Epidermal melanocyte (primary cell): ENCODE measurements around the gene MMEL1.
"Not testable (repeated sequence)": the region's sequence is repeated elsewhere in the genome, so short reads cannot be mapped to it uniquely, and the experiment has no call there.

Source experiments
- DNase-seq: peaks from one replicate; pipeline ENCODE4 v3.0.0; 2011; ENCODE audit warnings: low spot score; ENCODE audit not compliant: insufficient read length

Gene MMEL1

DNA sequence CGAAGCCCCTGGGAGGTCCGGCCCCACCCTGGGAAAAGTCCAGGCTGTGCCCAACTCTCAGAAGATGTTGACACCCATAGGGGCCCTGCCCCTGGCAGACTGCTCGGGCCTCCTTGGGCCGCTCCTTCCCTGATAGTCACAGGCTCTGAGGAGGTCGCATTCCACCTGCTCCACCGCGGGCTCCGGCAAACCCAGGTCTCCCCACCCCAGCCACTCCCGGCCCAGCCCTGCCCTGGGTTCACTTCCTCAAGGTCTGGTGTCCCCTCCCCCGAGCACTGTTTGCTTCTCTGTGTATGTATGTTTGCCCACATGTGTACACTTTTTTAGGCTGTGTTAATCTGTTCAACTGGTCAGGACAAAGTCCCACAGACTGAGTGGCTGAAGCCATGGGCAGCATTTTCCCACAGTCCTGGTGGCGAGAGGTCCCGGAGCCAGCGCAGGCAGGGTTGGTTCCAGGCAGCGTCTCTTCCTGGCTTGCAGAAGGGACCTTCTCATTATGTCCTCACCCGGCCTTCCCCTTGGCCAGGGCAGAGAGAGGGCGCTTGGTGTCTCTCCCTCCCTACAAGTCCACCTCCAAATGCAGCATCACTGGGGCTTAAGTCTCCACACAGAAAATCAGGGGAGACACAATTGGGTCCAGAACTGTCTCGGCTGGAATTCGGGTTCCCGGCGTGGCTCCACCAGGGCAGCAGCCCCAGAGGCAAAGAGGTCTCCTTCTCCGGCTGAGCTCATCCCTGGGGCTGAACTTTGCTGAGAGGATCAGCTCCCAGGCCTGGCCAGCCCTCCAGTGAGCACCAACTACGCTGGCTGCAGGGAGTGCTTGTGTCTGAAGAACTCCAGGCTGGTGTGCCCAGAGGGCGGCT is 56.8 kb downstream of the MMEL1 start:
- no peak for DNase-seq

DNA sequence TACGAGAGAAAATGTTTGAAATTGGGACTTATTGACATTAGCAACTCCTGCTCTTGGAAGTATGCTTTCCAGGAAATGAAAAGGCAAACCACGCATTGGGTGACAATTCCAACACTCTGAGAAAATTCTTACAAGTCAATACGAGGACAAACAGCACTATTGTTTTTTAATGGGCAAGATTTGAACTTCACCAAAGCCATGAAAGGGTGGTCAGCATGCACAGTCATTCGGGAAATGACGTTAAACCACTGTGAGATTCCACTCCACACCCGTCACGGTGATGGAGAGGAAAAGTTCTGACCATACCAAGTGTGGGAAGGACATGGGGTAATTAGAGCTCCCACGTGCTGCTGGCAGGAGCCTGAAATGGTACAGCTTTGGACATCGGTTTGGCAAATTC is 58.5 kb downstream of the MMEL1 start:
- no peak for DNase-seq

DNA sequence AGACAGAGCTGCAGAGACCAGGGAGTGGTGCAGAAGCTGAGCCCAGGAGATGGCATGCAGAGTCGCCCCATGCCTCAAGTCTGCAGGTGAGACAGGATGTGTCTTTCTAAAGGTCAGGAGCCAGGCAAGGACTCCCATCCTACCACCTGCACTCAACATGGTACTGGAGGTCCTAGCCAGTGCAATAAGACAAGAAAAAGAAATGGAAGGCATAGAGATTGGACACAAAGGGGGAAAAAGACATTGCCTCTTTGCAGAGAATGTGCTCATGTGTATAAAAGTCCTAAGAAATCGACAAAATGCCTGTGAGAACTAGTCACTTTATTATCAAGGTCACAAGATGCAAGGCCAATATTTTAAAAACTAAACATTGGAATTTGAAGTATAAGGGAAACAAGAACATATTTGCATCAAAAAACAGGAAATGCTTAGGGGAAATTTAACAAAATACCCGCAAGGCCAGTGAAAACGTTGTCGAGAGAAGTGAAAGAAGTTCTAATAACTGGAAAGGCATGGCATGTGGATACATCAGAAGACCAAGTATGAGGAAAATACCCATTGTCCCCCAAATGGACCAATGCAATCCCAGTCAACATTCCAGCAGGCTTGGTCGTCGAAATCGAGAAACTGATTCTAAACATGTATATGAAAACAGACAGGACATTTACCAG is 59.4 kb downstream of the MMEL1 start:
- no peak for DNase-seq

DNA sequence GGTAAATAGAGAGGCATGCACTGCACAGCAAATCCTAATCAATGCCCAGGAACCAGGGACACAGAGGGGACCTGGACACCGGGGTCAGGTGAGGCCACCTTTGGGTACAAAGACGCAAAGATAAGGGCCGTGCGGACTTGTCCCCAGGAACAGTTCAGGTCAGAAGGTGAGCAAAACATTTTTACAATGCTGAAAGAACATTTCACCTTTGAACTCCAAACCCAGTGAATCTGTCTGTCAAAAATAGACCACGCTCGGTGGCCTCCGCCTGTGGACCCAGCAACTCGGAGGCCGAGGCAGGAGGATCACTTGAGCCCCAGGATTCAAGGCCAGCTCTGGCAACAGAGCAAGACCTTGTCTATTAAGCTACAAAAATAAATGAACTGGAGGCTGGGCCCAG is 61.5 kb downstream of the MMEL1 start:
- DNase-seq: no peak

DNA sequence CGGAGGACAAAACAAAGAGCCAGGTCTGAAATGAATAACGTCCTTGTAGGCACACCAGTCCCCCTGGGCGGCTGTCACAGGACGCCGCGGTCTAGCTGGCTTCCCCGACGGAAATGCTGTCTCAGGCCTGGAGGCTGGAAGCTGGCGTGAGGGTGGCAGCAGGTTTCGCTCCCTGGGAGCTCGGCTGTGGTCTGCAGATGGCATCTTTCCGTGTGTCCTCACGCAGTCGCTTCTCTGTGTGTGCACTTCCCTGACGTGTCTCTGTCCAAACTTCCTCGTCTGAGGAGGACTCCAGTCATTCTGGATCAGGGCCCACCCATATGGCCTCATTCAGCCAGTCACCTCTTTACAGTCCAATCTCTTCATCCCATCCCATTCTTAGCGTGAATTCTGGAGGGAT is 62.5 kb downstream of the MMEL1 start:
- DNase-seq: no peak

DNA sequence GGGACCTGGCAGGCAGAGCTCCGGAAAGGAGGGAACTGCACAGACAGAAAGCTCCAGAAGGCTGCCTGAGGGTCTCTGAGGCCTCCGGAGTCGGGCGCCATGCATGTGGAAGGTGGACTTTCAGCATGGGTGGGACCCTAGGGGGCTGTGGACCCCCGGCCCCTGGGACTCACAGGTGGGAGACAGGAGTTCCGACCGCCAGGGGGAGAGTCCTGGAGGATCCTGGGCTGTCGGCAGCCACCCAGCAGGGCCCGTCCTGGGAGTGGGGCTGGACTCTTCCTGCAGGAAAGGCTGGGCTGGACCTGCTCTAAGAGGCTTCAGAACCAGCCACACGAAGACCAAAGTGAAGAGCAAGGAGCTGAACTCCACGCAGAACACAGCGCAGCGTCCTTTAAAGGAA is 63.1 kb downstream of the MMEL1 start:
- DNase-seq: not testable (repeated sequence)

DNA sequence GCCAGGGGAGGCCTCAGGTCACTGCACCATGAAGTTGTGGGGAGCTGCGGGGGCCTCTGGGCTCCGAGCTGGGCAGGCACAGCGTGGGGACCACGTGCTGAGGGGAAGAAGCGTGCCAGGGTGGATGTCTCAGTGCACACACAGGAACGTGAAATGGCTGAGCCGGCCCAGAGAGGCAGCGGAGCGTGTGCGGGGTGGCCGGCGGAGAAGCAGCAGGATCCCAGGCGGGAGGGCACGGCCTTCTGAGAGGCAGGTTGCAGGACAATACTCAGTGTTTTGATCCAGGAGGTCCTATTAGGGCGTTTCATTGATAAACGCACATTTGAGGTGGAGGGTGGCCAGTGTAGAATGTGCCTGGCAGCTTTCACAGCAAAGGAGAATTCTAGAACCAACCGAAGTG is 63.8 kb downstream of the MMEL1 start:
- DNase-seq: no peak

DNA sequence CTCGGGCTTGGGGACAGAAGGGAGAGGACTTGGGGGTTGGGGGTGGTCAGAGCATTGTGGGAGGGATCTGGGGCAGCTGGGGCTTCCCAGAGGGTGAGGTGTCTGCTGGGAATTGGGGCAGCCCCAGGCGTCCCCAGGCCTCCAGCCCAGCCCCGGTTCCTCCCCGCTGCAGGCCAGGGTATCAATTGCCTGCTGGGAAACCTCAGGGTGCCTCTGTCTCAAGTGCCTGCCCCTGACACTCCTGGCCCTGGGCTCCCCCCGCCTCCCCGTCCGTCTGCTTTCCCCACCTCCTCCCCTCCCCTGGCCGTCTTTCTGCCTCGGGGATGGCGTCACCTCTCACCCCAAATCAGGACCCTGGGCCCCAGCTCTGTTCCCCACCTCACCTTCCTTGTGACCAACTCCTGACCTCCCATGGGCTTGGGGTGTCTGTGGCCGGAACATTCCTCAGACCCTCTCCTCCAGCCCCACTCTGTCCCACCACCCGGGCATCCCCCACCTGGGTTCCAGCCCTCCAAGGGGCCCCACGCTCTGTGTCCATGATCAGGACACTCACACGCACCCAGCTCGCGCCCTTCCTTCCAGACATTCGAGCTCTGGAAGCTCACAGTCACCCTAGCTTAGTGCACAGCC is 64.5 kb downstream of the MMEL1 start:
- not testable (repeated sequence) for DNase-seq

DNA sequence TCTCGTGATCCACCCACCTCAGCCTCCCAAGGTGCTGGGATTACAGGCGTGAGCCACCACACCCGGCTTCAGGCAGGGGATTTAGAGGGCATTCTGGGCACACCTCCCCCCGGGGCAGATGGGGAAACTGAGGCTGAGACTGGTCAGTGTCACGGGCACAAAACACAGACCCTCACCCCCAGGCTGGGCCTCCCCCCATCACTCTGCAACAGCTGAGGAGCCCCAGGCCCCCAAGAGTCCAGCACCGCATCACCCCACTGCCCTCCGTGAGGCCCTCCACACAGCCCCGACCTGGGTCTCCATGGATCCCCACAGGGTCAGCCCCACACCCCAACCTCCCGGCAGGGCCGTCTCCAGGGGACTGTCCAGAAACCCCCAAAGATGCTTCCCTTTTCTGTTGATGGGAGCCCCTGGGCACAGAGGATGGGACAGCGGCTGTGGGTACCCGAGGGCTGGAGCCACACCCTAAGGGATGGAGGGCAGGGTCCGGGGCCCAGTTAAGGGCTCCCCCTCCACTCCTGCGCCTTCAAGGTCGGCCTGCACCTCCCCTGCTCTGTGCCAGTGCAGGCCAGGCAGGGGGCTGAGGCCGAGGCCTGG is 65.6 kb downstream of the MMEL1 start:
- no peak for DNase-seq

DNA sequence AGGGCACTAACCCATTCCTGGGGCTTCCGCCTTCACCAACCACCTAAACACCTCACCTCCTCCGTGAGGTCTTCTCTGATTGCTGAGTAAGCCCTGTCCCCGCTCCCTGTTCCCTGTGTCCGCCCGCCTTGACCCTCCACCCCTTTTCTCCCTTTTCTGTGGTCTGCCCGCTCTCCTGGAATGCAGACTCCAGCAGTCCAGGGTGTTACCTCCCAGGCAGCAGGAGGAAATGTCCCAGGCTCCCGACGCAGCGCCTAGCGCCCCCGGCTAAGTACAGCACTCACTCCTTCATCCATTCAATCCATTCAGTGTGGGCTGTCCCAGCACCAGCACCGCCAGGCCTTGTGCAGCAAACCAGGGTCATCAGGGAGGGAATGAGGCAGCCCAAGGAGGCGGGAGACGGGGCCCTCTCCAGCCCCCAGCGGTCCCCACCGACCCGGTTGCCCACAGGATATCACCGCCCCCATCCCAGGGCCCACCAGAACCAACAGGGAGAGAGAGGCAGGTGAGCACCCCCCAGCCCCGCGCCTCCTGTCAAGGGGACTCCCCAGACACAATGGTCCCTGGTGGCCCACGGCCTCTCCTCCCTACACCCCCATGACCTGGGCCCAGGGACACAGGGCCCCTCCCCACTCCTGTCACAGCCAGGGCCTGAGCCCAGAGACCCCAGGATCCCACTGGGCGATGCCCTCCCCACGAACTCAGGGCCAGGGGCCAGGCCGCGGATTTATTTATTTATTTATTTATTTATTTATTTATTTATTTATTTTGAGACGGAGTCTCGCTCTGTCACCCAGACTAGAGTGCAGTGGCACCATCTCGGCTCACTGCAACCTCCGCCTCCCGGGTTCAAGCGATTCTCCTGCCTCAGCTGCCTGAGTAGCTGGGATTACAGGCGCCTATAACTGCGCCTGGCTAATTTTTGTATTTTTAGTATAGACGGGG is 66.4 kb downstream of the MMEL1 start:
- DNase-seq: no peak

DNA sequence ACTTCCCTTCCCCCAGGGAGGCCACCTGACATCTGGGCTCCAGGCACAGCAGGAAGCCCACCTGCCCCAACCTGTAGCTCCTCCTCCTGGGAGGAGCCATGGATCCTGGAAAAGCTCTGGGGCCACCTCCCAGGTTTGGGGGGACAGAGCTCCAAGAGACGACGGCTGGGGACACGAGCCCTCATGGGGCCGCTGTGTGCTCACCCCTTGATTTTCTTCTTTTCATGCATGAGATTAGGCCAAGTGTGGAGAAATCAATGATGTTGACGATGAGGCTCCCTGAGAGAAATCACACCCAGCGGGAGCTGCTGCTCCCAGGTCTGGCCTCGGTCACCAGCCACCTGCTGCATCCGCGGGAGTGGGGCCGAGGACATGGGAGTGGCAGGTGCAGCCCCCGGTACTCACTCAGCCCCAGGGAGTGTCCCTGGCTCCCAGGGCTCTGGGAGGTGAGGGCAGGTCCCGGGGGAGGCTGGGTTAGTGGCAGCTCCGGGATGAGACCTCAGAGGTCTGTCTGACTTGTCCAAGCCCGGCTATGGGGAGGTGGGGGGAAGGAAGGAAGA is 67.9 kb downstream of the MMEL1 start:
- DNase-seq: no peak

DNA sequence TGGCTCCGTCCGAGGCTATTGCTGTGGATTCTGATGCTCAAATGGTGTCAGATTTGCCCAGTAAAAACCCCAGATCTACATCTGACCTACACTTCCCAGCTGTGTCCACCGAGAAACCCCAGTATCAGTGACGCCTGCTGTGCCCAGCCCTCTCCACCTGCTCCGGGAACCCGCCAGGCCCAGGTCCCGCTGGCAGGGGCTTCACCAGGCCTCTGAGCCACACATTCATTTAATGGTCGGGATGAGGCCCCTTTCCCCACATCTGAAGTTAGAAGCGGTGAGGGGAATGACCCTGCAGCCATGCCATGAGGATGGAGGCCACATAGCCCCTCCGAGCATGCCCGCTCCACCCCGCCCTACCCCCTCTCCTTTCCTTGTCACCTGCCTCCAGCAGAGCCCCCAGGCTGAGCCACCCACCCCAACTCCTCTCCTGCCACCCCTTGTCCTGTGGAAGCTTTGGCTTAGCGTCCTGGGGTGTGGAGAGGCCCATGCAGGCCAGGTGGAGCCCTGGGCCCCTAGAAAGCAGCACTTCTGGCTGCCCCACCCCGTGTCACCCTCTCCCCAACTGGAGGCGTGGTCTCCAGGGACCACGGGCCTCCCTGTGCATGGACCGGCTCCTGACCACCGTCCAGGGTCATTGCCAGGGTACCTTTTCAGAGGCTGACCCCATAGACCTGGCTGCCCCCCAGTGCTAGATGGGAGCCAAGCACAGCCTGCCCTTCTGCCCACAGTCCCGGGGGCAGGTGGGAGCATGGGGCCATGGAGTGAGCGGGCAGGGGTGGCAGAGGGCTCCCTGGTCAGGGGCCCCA is 68.6 kb downstream of the MMEL1 start:
- no peak for DNase-seq

DNA sequence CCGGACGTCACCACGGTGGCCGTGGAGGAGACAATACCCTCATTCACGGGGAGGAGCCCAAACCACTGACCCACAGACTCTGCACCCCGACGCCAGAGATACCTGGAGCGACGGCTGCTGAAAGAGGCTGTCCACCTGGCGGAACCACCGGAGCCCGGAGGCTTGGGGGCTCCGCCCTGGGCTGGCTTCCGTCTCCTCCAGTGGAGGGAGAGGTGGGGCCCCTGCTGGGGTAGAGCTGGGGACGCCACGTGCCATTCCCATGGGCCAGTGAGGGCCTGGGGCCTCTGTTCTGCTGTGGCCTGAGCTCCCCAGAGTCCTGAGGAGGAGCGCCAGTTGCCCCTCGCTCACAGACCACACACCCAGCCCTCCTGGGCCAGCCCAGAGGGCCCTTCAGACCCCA is 69.6 kb downstream of the MMEL1 start:
- no peak for DNase-seq

DNA sequence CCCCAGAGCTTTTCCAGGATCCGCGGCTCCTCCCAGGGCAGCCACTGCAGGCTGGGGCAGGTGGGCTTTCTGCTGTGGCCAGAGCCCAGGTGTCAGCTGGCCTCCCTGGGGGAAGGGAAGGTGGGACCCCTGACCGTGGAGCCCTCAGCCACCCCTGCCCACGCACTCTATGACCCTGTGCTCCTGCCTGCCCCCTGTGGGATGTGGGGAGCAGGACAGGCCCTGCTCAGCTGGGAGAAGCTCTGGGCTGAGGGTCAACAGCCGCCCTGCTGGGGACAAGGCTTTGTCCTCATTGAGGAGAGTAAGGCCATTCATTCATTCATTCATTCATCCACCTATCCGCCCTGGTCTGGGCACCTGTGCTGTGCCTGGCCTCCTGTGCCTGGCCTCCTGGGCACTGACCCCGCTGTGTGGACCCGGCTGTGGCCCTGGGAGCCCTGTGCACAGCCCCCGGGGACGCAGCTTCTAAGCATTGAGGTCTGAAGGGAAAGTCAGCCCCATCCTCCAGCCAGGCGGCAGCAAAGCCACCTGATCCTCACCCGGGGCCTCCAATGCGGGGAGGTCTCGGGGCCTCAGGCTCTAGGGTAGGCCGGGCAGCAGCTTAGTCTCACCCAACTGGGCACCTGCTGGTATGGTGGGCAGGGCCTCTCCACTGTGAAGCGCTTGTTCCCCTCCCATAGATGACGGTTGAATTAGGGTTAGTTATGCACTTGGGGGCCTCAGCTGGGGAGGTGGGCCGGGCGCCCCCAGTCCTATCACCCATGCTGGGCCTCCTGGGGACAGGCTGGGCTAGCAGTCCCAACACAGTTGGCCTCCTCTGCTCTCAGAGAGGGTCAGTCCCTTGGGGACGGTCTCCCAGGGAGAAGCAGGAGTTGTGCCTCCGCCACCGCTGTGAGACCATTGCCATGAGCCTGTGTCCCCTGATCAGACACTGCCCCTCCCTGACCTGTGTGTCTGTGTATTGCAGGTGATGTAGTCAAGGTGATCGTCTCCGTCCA is 70.6 kb downstream of the MMEL1 start:
- DNase-seq: no peak

DNA sequence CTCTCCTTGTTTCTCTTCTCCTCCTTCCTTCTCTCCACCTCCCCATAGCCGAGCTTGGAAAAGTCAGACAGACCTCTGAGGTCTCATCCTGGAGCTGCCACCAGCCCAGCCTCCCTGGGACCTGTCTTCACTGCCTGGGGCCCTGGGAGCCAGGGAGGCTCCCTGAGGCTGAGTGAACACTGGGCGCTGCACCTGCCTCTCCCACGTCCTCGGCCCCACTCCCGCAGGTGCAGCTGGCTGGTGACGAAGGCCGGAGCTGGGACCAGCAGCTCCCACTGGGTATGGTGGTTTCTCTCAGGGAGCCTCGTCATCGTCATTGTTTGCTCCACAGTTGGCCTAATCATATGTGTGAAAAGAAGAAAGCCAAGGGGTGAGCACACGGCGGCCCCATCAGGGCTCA is 71.4 kb downstream of the MMEL1 start:
- no peak for DNase-seq

DNA sequence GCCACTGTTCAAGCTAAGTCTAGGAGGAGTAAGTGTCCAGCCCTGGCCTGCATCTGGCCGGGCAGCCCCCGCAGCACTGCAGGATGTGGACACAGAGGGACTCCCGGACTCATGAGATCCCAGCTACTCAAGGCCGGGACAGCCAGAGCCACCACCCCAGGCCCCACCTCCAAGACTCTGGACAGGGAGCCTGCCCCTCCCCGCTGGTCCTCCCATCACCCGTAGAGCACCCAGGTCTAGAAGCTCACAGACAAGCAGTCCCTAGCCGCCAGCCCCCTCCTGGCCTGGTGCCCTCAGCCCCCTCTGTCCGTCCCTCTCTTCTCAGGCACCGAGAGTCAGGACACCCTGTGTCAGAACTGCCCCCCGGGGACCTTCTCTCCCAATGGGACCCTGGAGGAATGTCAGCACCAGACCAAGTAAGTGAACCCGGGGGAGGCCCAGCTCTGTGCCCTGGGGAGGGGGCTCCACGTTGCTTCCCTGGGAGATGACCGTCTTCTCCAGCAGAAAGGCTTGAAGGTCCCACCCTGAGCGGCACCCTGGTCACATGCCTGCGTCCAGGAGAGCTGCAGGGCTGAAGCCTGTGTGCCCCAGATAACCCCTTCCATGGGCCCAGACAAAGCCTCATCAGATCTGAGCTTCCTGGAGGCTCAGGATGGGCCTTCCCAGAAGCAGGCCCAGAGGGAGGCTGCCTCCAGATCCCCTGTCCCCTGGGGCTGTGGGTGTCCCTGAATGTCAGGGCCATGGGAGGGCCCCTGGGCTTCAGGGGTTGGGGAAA is 72.3 kb downstream of the MMEL1 start:
- DNase-seq: no peak

DNA sequence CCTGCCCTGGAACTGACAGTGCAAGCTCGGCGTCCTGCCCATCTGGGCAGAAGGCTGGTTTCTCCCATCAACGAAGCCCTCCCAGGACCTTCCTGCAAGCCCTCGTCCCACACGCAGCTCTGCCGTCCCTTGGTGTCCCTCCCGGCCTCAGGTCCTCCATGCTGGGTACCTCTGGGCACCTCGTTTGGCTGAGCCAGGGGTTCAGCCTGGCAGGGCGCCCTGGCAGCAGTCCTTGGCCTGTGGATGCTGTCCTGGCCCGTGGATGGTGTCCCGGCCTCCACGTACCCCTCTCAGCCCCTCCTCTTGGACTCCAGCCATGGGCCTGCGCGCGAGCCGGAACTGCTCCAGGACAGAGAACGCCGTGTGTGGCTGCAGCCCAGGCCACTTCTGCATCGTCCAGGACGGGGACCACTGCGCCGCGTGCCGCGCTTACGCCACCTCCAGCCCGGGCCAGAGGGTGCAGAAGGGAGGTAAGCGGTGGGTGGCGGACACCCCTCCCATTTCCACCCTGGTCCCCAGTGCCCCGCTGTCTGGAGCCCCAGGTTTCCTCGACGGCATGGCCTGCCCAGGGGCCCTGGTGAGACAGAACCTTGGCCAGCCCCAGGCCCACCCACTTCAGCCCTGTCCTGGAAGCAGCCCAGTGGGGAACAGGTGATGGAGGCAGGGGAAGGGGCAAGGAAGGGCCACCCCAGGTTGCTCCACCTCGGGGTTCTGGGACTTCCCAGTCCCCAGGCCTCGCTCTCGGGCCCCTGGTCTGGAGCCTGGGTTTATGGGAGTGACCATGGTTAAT is 73.1 kb downstream of the MMEL1 start:
- no peak for DNase-seq
